Psoas muscle (tissue), 8 donors: ENCODE results near the gene LMBRD2. TPM values are rescaled to one million over a fixed set of nuclear protein-coding genes. Genes with fewer than 3 reads are reported as not detected.
"Not testable (repeated sequence)": the region's sequence is repeated elsewhere in the genome, so short reads cannot be mapped to it uniquely, and the experiment has no call there.

Experiments used
- ATAC-seq, 4 donors: fragments of 200-7000 bp; cut with Tn5 transposase; one replicate each; pipeline ENCODE4 v1.9.1; 2020; ENCODE audit warnings: moderate library complexity in 3 of 4, mild to moderate bottlenecking in 2 of 4
- DNase-seq, 2 donors: peaks; one replicate each; pipeline ENCODE4 v3.0.0-alpha.2; 2020
- H3K27ac ChIP-seq: fragments of 200-600 bp; one replicate; pipeline ENCODE4 v1.8.0; 2022
- H3K27me3 ChIP-seq, 3 donors: fragments of 200-600 bp in 1 of 3; one replicate each; pipeline versions ENCODE4 v1.6.1 to v1.8.0; 2013 to 2022; ENCODE audit warnings: low read length in 2 of 3, mild to moderate bottlenecking in 2 of 3, moderate library complexity in 1 of 3; ENCODE audit not compliant: insufficient read depth in 3 of 3
- H3K36me3 ChIP-seq, 2 donors: fragments of 200-600 bp in 1 of 2; one replicate each; pipeline versions ENCODE4 v1.6.1 to v1.8.0; 2013 to 2022; ENCODE audit warnings: low read depth in 1 of 2, mild to moderate bottlenecking in 1 of 2, moderate library complexity in 1 of 2; ENCODE audit not compliant: insufficient read depth in 1 of 2
- H3K4me1 ChIP-seq: fragments of 200-600 bp; one replicate; pipeline ENCODE4 v1.8.0; 2022
- H3K4me3 ChIP-seq: fragments of 200-600 bp; one replicate; pipeline ENCODE4 v1.8.0; 2022; ENCODE audit warnings: mild to moderate bottlenecking
- H3K9me3 ChIP-seq: fragments of 200-600 bp; one replicate; pipeline ENCODE4 v1.8.0; 2022
- WGBS, 3 donors: extraction: QIAGEN DNeasy Blood & Tissue Kit; methylation state at CpG; one replicate each; pipeline versions ENCODE4 v1.1.6 to v1.1.7; 2013; 5-methylcytosine and 5-hydroxymethylcytosine counted together
- intact Hi-C, 2 donors: fragments of 100-400 bp; cut with DNase I; formaldehyde crosslinking; loops; one replicate each; pipeline versions ENCODE4 v1.11.0 to v1.14.2; 2022
- long read RNA-seq, 2 donors: library from polyadenylated mRNA; unstranded; transcript quantifications; one replicate each; pipeline ENCODE4 v2.0.0, GENCODE V29; 2021
- polyA plus RNA-seq, 3 donors: library from polyadenylated mRNA; stranded (reverse); fragments of 200-250 nt; gene quantifications; one replicate each; pipeline ENCODE4 v1.2.3, GENCODE V29; 2013
- total RNA-seq, 4 donors: library from RNA; stranded (reverse); fragmentation: NEBNext Ultra II Directional in 2 of 4; extraction: Animal tissue kit (Norgen Biotek cat#: 25700) in 2 of 4; gene quantifications; one replicate each; pipeline versions ENCODE4 v1.2.1 to v1.2.4, GENCODE V29; 2021 to 2023
- TF ChIP-seq, protein P1 (sequence below): fragments of 200-600 bp; IDR thresholded peaks from one replicate; pipeline ENCODE4 v1.8.0; 2022; ENCODE audit warnings: antibody characterized with exemption
- donor health status: healthy with polysubstance abuse.
- donor health status: DM: no; HTN: no; CAD: no; lungs with moderate emphysema.
- donor health status: Bipolar disorder and iron deficiency.
- donor health status: healthy.
- donor health status: DM: yes; HTN: yes; CAD: no.
- donor health status: DM: no; HTN: no; CAD: no.
- donor health status: DM: no; HTN: no; CAD: no.
- donor health status: DM: yes; HTN: yes; CAD: no.

The LMBRD2 gene
- total RNA-seq (10 to 100 TPM; 13.7 to 22.8 (median 18.9) TPM), polyA plus RNA-seq (10 to 100 TPM in 1 of 3 donors, 1 to 10 TPM in 2; 3.0 to 17.4 (median 3.6) TPM)
- long read RNA-seq, donor 1, full-length matches to known transcripts = 7 of 14 reads
- long read RNA-seq, donor 1, partial matches to known transcripts = 5 of 14 reads
- long read RNA-seq, donor 1, other reads (novel, unspliced or antisense) = 2 of 14 reads
- long read RNA-seq, donor 2, full-length matches to known transcripts = 14 of 27 reads
- long read RNA-seq, donor 2, partial matches to known transcripts = 10 of 27 reads
- long read RNA-seq, donor 2, other reads (novel, unspliced or antisense) = 3 of 27 reads

- peaks cover 39% of the 10 kb centered on the region for H3K4me1 ChIP-seq
- TF ChIP-seq, protein P1, sequence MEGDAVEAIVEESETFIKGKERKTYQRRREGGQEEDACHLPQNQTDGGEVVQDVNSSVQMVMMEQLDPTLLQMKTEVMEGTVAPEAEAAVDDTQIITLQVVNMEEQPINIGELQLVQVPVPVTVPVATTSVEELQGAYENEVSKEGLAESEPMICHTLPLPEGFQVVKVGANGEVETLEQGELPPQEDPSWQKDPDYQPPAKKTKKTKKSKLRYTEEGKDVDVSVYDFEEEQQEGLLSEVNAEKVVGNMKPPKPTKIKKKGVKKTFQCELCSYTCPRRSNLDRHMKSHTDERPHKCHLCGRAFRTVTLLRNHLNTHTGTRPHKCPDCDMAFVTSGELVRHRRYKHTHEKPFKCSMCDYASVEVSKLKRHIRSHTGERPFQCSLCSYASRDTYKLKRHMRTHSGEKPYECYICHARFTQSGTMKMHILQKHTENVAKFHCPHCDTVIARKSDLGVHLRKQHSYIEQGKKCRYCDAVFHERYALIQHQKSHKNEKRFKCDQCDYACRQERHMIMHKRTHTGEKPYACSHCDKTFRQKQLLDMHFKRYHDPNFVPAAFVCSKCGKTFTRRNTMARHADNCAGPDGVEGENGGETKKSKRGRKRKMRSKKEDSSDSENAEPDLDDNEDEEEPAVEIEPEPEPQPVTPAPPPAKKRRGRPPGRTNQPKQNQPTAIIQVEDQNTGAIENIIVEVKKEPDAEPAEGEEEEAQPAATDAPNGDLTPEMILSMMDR = no peak
- intact Hi-C loops = no loop called here
- H3K9me3 ChIP-seq = no peaks in the 10 kb centered on the region
- 0% methylated on average over 75 to 81 of the region's 81 CpGs for WGBS, 3 donors
- peak; percentile 99 for ATAC-seq
- peak within 1 kb of the TSS; percentile 85 for H3K4me3 ChIP-seq
- H3K27ac ChIP-seq = peak within 1 kb of the TSS; percentile 89
- DNase-seq = peak; percentile 97 to 98
- H3K36me3 ChIP-seq = peaks cover 3 to 7% of the 10 kb centered on the region in 2 donors
- no peaks in the 10 kb centered on the region for H3K27me3 ChIP-seq
Observed at GRCh38 chr5:36151434-36152323, at the start of gene LMBRD2, which contains the start of gene SKP2. LMBRD2 (minus strand) TSS chr5:36151887; CDS start chr5:36143349, 8,538 bp downstream. SKP2 (plus strand) TSS chr5:36152111; CDS start chr5:36152263, 152 bp downstream.

DNA sequence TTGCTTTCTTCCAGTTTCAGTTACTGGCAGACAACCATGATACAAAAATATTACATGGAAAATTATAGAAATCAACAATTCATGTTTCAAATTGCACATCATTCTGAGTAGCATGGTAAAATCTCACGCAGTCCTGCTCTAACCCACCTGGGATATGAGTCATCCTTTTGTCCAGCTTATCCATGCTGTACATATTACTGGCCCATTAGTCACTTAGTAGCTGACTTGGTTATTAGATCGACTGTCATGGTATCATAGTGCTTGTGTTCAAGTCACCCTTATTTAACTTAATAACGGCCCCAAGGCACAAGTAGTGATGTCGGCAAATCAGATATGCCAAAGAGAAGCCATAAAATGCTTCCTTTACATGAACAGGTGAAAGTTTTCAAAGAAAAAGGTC is 48.8 kb upstream of the LMBRD2 start:
- Histone ChIP-seq H3K27ac (no peak overlapping the region), H3K4me1 (no peaks in the 10 kb centered on the region), H3K27me3 (no peaks in the 10 kb centered on the region), H3K36me3 (peaks cover 0 to 93% of the 10 kb centered on the region in 2 donors), H3K4me3 (no peak overlapping the region), H3K9me3 (no peaks in the 10 kb centered on the region)
- ATAC-seq (no peak), DNase-seq (no peak)
- TF ChIP-seq, protein P1 = no peak
- WGBS, 3 donors = 68 to 72% (median 72%) methylated on average over 4 of the region's 4 CpGs
- intact Hi-C loops = no loop called here

DNA sequence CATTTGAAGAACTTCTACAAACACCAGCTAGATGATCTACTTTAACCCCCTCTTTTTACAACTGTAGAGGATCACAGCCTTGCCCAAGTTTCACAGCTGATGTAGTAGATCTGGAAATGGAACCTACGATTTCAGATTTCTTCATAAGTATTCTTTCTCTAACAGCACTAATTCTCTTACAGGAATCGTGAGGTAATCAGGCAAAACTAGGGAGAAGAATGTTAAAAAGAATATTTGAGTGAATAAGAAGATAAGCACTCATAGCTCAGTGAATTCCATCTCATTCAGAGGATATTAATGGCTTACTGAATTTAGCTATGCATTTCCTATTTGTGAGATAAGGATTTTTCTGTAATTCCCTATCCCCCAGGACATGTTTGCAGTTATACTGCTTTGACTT is 47.9 kb upstream of the LMBRD2 start:
- H3K9me3 ChIP-seq = no peaks in the 10 kb centered on the region
- ATAC-seq = no peak
- TF ChIP-seq, protein P1 = no peak
- H3K27ac ChIP-seq = no peak overlapping the region
- H3K4me3 ChIP-seq = no peak overlapping the region
- H3K36me3 ChIP-seq = peaks cover 0 to 95% of the 10 kb centered on the region in 2 donors
- no peak for DNase-seq
- H3K4me1 ChIP-seq = no peaks in the 10 kb centered on the region
- intact Hi-C loops = no loop called here
- WGBS, 3 donors = 59 to 68% (median 61%) methylated on average over 2 of the region's 2 CpGs
- no peaks in the 10 kb centered on the region for H3K27me3 ChIP-seq

DNA sequence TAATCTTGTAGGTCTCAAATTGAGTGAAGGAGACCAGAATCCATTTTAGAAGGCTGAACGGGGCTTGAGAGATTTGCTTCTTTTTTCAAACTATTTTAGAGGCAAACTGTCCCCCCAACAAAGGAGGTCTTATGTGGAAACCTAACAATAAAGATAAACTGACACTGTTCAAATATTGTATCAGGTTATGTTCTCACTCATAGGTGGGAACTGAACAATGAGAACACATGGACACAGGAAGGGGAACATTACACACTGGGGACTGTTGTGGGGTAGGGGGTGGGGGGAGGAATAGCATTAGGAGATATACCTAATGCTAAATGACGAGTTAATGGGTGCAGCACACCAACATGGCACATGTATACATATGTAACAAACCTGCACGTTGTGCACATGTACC is 47.1 kb upstream of the LMBRD2 start:
- not testable (repeated sequence) for ATAC-seq

GRCh38 chr5:36198281-36198680 is 46.6 kb upstream of the LMBRD2 start:
- H3K36me3 ChIP-seq = peaks cover 0 to 99% of the 10 kb centered on the region in 2 donors
- H3K4me3 ChIP-seq = no peak overlapping the region
- no peaks in the 10 kb centered on the region for H3K27me3 ChIP-seq
- H3K9me3 ChIP-seq = no peaks in the 10 kb centered on the region
- no peaks in the 10 kb centered on the region for H3K4me1 ChIP-seq
- H3K27ac ChIP-seq = no peak overlapping the region
- DNase-seq (no peak), ATAC-seq (no peak)
- intact Hi-C loops = no loop called here
- TF ChIP-seq, protein P1 = no peak

More for the DNA sequence above, 47.1 kb upstream of the LMBRD2 start:
- H3K9me3 ChIP-seq, H3K27ac ChIP-seq, H3K4me1 ChIP-seq, H3K4me3 ChIP-seq, H3K27me3 ChIP-seq, intact Hi-C loops, DNase-seq: not testable (repeated sequence)
- H3K36me3 ChIP-seq = peaks cover 0 to 99% of the 10 kb centered on the region in 2 donors
- 80 to 92% (median 86%) methylated on average over 2 to 3 of the region's 3 CpGs for WGBS, 3 donors
